Ovary (tissue), 9 donors: Measurements from ENCODE around the gene CCL22. TPM values are rescaled to one million over a fixed set of nuclear protein-coding genes. Genes with fewer than 3 reads are reported as not detected.

ENCODE experiments used
- DNase-seq, 5 donors: peaks; one replicate each; pipeline ENCODE4 v3.0.0-alpha.2; 2019 to 2020
- H3K27ac ChIP-seq, 2 donors: fragments of 200-600 bp; one replicate each; pipeline versions ENCODE4 v1.5.1 to v1.8.0; 2019 to 2022
- H3K27me3 ChIP-seq: fragments of 200-600 bp; one replicate; pipeline ENCODE4 v1.8.0; 2022
- H3K36me3 ChIP-seq: fragments of 200-600 bp; sonication (generic); one replicate; pipeline ENCODE4 v1.5.1; 2019
- H3K4me1 ChIP-seq: one replicate; pipeline ENCODE4 v1.8.1; 2013; ENCODE audit warnings: mild to moderate bottlenecking, moderate library complexity; ENCODE audit not compliant: insufficient read depth
- H3K4me3 ChIP-seq: fragments of 200-600 bp; sonication (generic); one replicate; pipeline ENCODE4 v1.5.1; 2017
- H3K9me3 ChIP-seq, 2 donors: fragments of 200-600 bp in 1 of 2; sonication (generic) in 1 of 2; one replicate each; pipeline versions ENCODE4 v1.5.1 to v1.8.1; 2013 to 2019; ENCODE audit warnings: mild to moderate bottlenecking in 1 of 2, moderate library complexity in 1 of 2
- CTCF ChIP-seq, 3 donors: fragments of 450-650 bp in 2 of 3; fragments of 200-600 bp in 1 of 3; IDR thresholded peaks; one replicate each; pipeline versions ENCODE4 v1.5.1 to v1.8.0; 2016 to 2022; ENCODE audit warnings: antibody characterized with exemption in 3 of 3, mild to moderate bottlenecking in 1 of 3
- EP300 ChIP-seq: sonication (generic); formaldehyde crosslinking; IDR thresholded peaks from one replicate; pipeline ENCODE4 v1.6.1; 2017; ENCODE audit warnings: antibody characterized with exemption
- POLR2A ChIP-seq: fragments of 450-650 bp; IDR thresholded peaks from one replicate; pipeline ENCODE4 v1.6.1; 2017; ENCODE audit warnings: antibody characterized with exemption, mild to moderate bottlenecking, moderate library complexity
- WGBS, 3 donors: extraction: QIAGEN DNeasy Blood & Tissue Kit in 1 of 3; methylation state at CpG; one replicate each; pipeline versions ENCODE4 v1.1.5 to v1.1.7; 2013 to 2017; 5-methylcytosine and 5-hydroxymethylcytosine counted together
- intact Hi-C, 4 donors: fragments of 100-400 bp; cut with DNase I; formaldehyde crosslinking; loops; one replicate each; pipeline versions ENCODE4 v1.11.0 to v1.15.1; 2022 to 2023
- polyA plus RNA-seq, 2 donors: library from polyadenylated mRNA; stranded (reverse); fragments of 200-250 nt in 1 of 2; fragments of 350-450 nt in 1 of 2; fragmentation: Illumina TruSeq in 1 of 2; extraction: RNeasy Lipid Tissue Mini Kit (QIAGEN cat#74804) in 1 of 2; gene quantifications; one replicate each; pipeline ENCODE4 v1.2.3, GENCODE V29; 2013 to 2014
- total RNA-seq, 7 donors: library from RNA; depleted of rRNA in 2 of 7; stranded (reverse); fragments of >200 nt in 2 of 7; fragmentation: NEBNext Ultra II Directional in 3 of 7; extraction: Animal tissue kit (Norgen Biotek cat#: 25700) in 3 of 7; gene quantifications; one replicate each; pipeline versions ENCODE4 v1.1.0 to v1.2.4, GENCODE V29; 2016 to 2023
- donor health status: DM: no; HTN: no; CAD: no; lungs with moderate emphysema.
- donor health status: DM: no; HTN: no; CAD: no.
- donor health status: Bipolar disorder and iron deficiency.
- donor health status: DM: yes; HTN: yes; CAD: no.
- donor health status: DM: no; HTN: no; CAD: no.
- donor health status: DM: yes; HTN: yes; CAD: no.

Gene CCL22
- total and polyA plus RNA-seq, 9 donors, result 0.40 to 0.74 TPM; not detected in 7

GRCh38 chr16:57360321-57360935 lies 1.8 kb downstream of the CCL22 start:
- H3K4me3 ChIP-seq, result no peak overlapping the region
- no peak for DNase-seq
- no peak for TF ChIP-seq EP300
- TF ChIP-seq POLR2A, result no peak
- no peak for TF ChIP-seq CTCF (IDR thresholded peaks at IDR 0.05)
- H3K4me1 ChIP-seq, result no peaks in the 10 kb centered on the region
- no peak overlapping the region for H3K27ac ChIP-seq
- no peaks in the 10 kb centered on the region for H3K27me3 ChIP-seq
- WGBS, 3 donors, result 92 to 93% (median 93%) methylated on average over 16 of the region's 16 CpGs
- H3K9me3 ChIP-seq, result no peaks in the 10 kb centered on the region
- intact Hi-C loops, result no loop called here
- no peaks in the 10 kb centered on the region for H3K36me3 ChIP-seq

- Histone ChIP-seq H3K27ac (no peak overlapping the region), H3K9me3 (no peaks in the 10 kb centered on the region), H3K4me1 (no peaks in the 10 kb centered on the region), H3K4me3 (no peak overlapping the region), H3K36me3 (no peaks in the 10 kb centered on the region), H3K27me3 (no peaks in the 10 kb centered on the region)
- WGBS, 3 donors, result 68 to 74% (median 70%) methylated on average over 4 of the region's 4 CpGs
- TF ChIP-seq POLR2A (no peak), CTCF (IDR thresholded peaks at IDR 0.05) (no peak), EP300 (no peak)
- DNase-seq, result no peak
- intact Hi-C loops, result no loop called here
Measured at GRCh38 chr16:57361404-57361803, 2.8 kb downstream of the CCL22 start.

- Histone ChIP-seq H3K27ac (no peak overlapping the region), H3K36me3 (no peaks in the 10 kb centered on the region), H3K9me3 (no peaks in the 10 kb centered on the region), H3K4me1 (no peaks in the 10 kb centered on the region), H3K4me3 (no peak overlapping the region), H3K27me3 (no peaks in the 10 kb centered on the region)
- intact Hi-C loops, result no loop called here
- no peak for DNase-seq
- no peak for TF ChIP-seq EP300
- TF ChIP-seq POLR2A, result no peak
- TF ChIP-seq CTCF (IDR thresholded peaks at IDR 0.05), result no peak
- 92 to 96% (median 93%) methylated on average over 3 of the region's 3 CpGs for WGBS, 3 donors
Measured at GRCh38 chr16:57364143-57364542, 5.6 kb downstream of the CCL22 start.

GRCh38 chr16:57366544-57367040 lies 8.0 kb downstream of the CCL22 start:
- TF ChIP-seq POLR2A, result no peak
- no peak for TF ChIP-seq EP300
- no peak for TF ChIP-seq CTCF (IDR thresholded peaks at IDR 0.05)
- Histone ChIP-seq H3K36me3 (no peaks in the 10 kb centered on the region), H3K4me3 (no peak overlapping the region), H3K4me1 (no peaks in the 10 kb centered on the region), H3K9me3 (no peaks in the 10 kb centered on the region), H3K27me3 (no peaks in the 10 kb centered on the region), H3K27ac (no peak overlapping the region)
- intact Hi-C loops, result no loop called here
- no peak for DNase-seq
- WGBS, 3 donors, result 31 to 52% (median 41%) methylated on average over 6 of the region's 6 CpGs
